Breast epithelium (tissue), 4 donors: ENCODE measurements around the gene COPE. TPM values are rescaled to one million over a fixed set of nuclear protein-coding genes. Genes with fewer than 3 reads are reported as not detected.

Experiments used
- DNase-seq, 2 donors: peaks; one replicate each; pipeline ENCODE4 v3.0.0-alpha.2; 2019; ENCODE audit warnings: low spot score in 2 of 2
- H3K27ac ChIP-seq, 2 donors: fragments of 200-600 bp; sonication (generic) in 1 of 2; one replicate each; pipeline ENCODE4 v1.5.1; 2016 to 2019; ENCODE audit warnings: mild to moderate bottlenecking in 1 of 2
- H3K27me3 ChIP-seq, 2 donors: fragments of 200-600 bp; sonication (generic) in 1 of 2; one replicate each; pipeline versions ENCODE4 v1.5.1 to v1.6.0; 2017 to 2019; ENCODE audit warnings: control low read depth in 1 of 2, mild to moderate bottlenecking in 1 of 2
- H3K36me3 ChIP-seq: fragments of 200-600 bp; one replicate; pipeline ENCODE4 v1.5.1; 2019
- H3K4me1 ChIP-seq, 2 donors: fragments of 200-600 bp; sonication (generic); one replicate each; pipeline ENCODE4 v1.5.1; 2016 to 2019; ENCODE audit warnings: control low read depth in 1 of 2
- H3K4me3 ChIP-seq, 3 donors: fragments of 200-600 bp; sonication (generic); 1 replicate in 2 of 3; 2 replicates in 1 of 3; pipeline ENCODE4 v1.5.1; 2016 to 2019; ENCODE audit warnings: mild to moderate bottlenecking in 3 of 3, moderate library complexity in 2 of 3
- H3K9me3 ChIP-seq, 2 donors: fragments of 200-600 bp; sonication (generic) in 1 of 2; one replicate each; pipeline ENCODE4 v1.5.1; 2016 to 2019; ENCODE audit warnings: control low read depth in 1 of 2
- CTCF ChIP-seq, 3 donors: fragments of 450-650 bp; IDR thresholded peaks; one replicate each; pipeline ENCODE4 v1.5.1; 2016 to 2017; ENCODE audit warnings: antibody characterized with exemption in 3 of 3, mild to moderate bottlenecking in 3 of 3, moderate library complexity in 3 of 3
- POLR2A ChIP-seq: fragments of 450-650 bp; IDR thresholded peaks from one replicate; pipeline ENCODE4 v1.6.1; 2016; ENCODE audit warnings: antibody characterized with exemption, mild to moderate bottlenecking, moderate library complexity
- POLR2AphosphoS5 ChIP-seq, 3 donors: sonication (generic); formaldehyde crosslinking; IDR thresholded peaks; one replicate each; pipeline ENCODE4 v1.6.1; 2017; ENCODE audit warnings: antibody characterized with exemption in 3 of 3
- intact Hi-C: fragments of 100-400 bp; cut with DNase I; formaldehyde crosslinking; loops from one replicate; pipeline ENCODE4 v1.15.1; 2023; ENCODE audit warnings: low total_unique reads
- total RNA-seq, 3 donors: library from RNA; depleted of rRNA; stranded (reverse); fragments of >200 nt; gene quantifications; one replicate each; pipeline ENCODE4 v1.1.0, GENCODE V29; 2016

The COPE gene
- total RNA-seq, 3 donors from 2014 or later, result 144 to 204 (median 190) TPM

GRCh38 chr19:18869781-18870530, 49.2 kb downstream of the COPE start:
- Histone ChIP-seq H3K9me3 (no peaks in the 10 kb centered on the region), H3K4me1 (no peaks in the 10 kb centered on the region), H3K27me3 (no peaks in the 10 kb centered on the region), H3K27ac (no peak overlapping the region), H3K4me3 (no peak overlapping the region), H3K36me3 (no peaks in the 10 kb centered on the region)
- no peak for DNase-seq
- intact Hi-C loops, result loop anchor here (10.0 kb wide), 1 partner anchor 275 kb away; no protein-coding TSS in a partner anchor
- no peak for TF ChIP-seq POLR2AphosphoS5 (IDR thresholded peaks at IDR 0.05)
- no peak for TF ChIP-seq CTCF (IDR thresholded peaks at IDR 0.05)
- TF ChIP-seq POLR2A, result no peak

DNA sequence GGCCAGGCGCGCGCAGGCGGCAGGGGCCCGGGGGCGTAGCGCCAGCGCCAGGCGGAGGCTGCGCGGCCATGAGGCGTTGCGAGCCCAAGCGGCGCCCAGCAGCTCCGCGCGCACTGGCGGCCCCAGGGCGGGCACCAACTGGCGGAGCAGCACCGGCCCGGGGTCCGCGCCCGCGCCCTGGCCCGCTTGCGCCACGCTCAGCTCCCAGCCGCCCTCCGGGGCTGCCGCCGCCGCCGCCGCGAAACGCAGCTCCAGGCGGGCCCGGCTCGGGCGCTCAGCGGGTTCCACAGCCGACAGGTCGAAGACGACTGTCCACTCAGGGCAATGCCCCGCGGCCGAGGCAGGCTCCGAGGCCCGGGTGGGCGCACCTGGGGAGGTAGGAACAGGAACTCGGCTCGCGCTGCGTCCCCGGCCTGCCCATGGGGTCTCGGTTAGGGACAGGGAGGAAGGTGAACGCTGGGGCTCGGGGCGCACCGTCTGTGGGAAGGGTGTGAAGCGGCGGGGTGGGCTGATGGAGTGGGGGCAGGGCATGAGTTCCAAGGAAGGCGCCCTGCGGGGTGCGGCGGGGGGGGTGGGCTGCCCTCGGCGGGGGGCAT, 50.1 kb downstream of the COPE start:
- TF ChIP-seq CTCF (IDR thresholded peaks at IDR 0.05), result no peak
- no peak for TF ChIP-seq POLR2A
- no peak for TF ChIP-seq POLR2AphosphoS5 (IDR thresholded peaks at IDR 0.05)
- H3K27me3 ChIP-seq, result no peaks in the 10 kb centered on the region
- H3K9me3 ChIP-seq, result no peaks in the 10 kb centered on the region
- H3K4me3 ChIP-seq, result peak overlapping the region in 1 of 3 donors; percentile 28
- H3K4me1 ChIP-seq, result no peaks in the 10 kb centered on the region
- DNase-seq, result no peak
- intact Hi-C loops, result loop anchor here (10.0 kb wide), 1 partner anchor 274 kb away; no protein-coding TSS in a partner anchor
- H3K27ac ChIP-seq, result no peak overlapping the region
- peaks cover under 1% of the 10 kb centered on the region for H3K36me3 ChIP-seq

DNA sequence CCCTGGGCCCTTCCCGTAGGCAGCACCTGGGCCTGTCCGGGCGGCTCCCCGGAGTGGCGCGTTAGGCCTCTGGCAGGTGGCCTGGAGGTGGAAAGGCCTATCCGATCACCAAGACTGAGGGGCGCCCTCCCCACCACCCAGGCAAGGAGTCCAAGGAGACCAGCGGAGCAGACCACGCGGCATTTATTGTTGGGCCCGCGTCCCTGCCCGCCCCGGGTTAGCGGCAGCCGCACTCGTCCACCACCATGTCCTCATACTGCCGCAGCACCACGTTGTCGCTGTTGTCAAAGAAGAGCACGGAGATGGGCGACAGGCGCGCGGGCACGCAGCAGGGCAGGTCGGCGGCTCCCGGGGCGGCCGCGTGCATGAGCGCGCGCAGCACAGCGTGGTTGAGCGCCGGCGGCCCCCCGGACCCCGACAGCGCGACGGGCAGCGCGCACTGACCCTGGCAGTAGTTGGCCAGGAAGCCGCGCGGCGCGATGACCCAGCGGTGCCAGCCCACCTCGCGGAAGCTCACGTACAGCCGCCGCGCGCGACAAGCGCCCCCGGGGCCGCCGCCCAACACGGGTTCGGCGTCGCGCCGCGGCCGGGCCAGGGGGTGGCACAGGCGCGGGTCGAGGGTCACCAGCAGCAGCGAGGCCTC, 50.7 kb downstream of the COPE start:
- Histone ChIP-seq H3K36me3 (peaks cover 6% of the 10 kb centered on the region), H3K9me3 (no peaks in the 10 kb centered on the region), H3K27me3 (no peaks in the 10 kb centered on the region), H3K4me1 (no peaks in the 10 kb centered on the region), H3K4me3 (peak overlapping the region in 1 of 3 donors; percentile 28), H3K27ac (no peak overlapping the region)
- intact Hi-C loops, result loop anchor here (10.0 kb wide), 1 partner anchor 274 kb away; no protein-coding TSS in a partner anchor
- DNase-seq, result no peak
- TF ChIP-seq POLR2A (no peak), POLR2AphosphoS5 (IDR thresholded peaks at IDR 0.05) (no peak), CTCF (IDR thresholded peaks at IDR 0.05) (no peak)

GRCh38 chr19:18867751-18868150, 51.4 kb downstream of the COPE start:
- intact Hi-C loops, result loop anchor here (10.0 kb wide), 1 partner anchor 273 kb away; no protein-coding TSS in a partner anchor
- H3K36me3 ChIP-seq, result peaks cover 14% of the 10 kb centered on the region
- DNase-seq, result no peak
- no peaks in the 10 kb centered on the region for H3K9me3 ChIP-seq
- TF ChIP-seq POLR2A (no peak), CTCF (IDR thresholded peaks at IDR 0.05) (no peak)
- H3K4me1 ChIP-seq, result no peaks in the 10 kb centered on the region
- H3K27ac ChIP-seq, result no peak overlapping the region
- H3K27me3 ChIP-seq, result no peaks in the 10 kb centered on the region
- no peak overlapping the region for H3K4me3 ChIP-seq

GRCh38 chr19:18867199-18867598, 52.0 kb downstream of the COPE start:
- H3K4me1 ChIP-seq, result no peaks in the 10 kb centered on the region
- H3K27ac ChIP-seq, result no peak overlapping the region
- H3K27me3 ChIP-seq, result no peaks in the 10 kb centered on the region
- no peaks in the 10 kb centered on the region for H3K9me3 ChIP-seq
- no peak overlapping the region for H3K4me3 ChIP-seq
- intact Hi-C loops, result loop anchor here (10.0 kb wide), 1 partner anchor 272 kb away; no protein-coding TSS in a partner anchor
- DNase-seq, result no peak
- no peak for TF ChIP-seq CTCF (IDR thresholded peaks at IDR 0.05)
- peaks cover 14% of the 10 kb centered on the region for H3K36me3 ChIP-seq
